K562 (cell line): ENCODE measurements around the gene ZNF655.

ENCODE experiments used
- CHCHD3 ChIP-seq: fragments of 250-450 bp; sonication (Bioruptor Pico); IDR thresholded peaks from 2 replicates; pipeline ENCODE4 v2.1.2; 2022; ENCODE audit warnings: mild to moderate bottlenecking
- EP300 ChIP-seq: IDR thresholded peaks from 2 replicates; pipeline ENCODE4 v1.6.1; 2012; ENCODE audit warnings: low read length, improper control_type of control experiment
- ETV5 ChIP-seq: sonication (generic); formaldehyde crosslinking; IDR thresholded peaks from 2 replicates; pipeline ENCODE4 v1.4.0; 2020; ENCODE audit warnings: low read depth, mild to moderate bottlenecking, missing genetic modification reagents
- HMG20B ChIP-seq: fragments of 250-450 bp; sonication (Bioruptor Pico); IDR thresholded peaks from 2 replicates; pipeline ENCODE4 v1.5.0; 2021; ENCODE audit warnings: mild to moderate bottlenecking
- HNRNPUL1 ChIP-seq: fragments of 200-400 bp; formaldehyde crosslinking; IDR thresholded peaks from 2 replicates; pipeline ENCODE4 v1.6.1; 2017; ENCODE audit warnings: low read length
- KDM4B ChIP-seq, 2 experiments: fragments of 450-650 bp in 1 of 2; sonication (generic) in 1 of 2; IDR thresholded peaks; 2 replicates each; pipeline ENCODE4 v1.6.1; 2016 to 2017; ENCODE audit warnings: borderline replicate concordance in 2 of 2, antibody characterized with exemption in 1 of 2, low read depth in 1 of 2, mild to moderate bottlenecking in 1 of 2
- RAD21 ChIP-seq, 2 experiments: fragments of 250-450 bp in 1 of 2; fragments of 450-650 bp in 1 of 2; sonication (Bioruptor Pico) in 1 of 2; formaldehyde crosslinking in 1 of 2; IDR thresholded peaks in 1 of 2; conservative IDR thresholded peaks in 1 of 2; 2 replicates each; pipeline versions ENCODE4 v1.4.0 to v1.8.0; 2020 to 2022; ENCODE audit warnings: mild to moderate bottlenecking in 2 of 2, moderate library complexity in 1 of 2
- TARDBP ChIP-seq: fragments of 450-650 bp; IDR thresholded peaks from 2 replicates; pipeline ENCODE4 v1.6.1; 2016

- TF ChIP-seq EP300: no peak
- no peak for TF ChIP-seq KDM4B (IDR thresholded peaks at IDR 0.05; ENCODE audit: borderline replicate concordance in 2 of 2, low read depth in 1 of 2)
- TF ChIP-seq HNRNPUL1: 0 out of 2 replicates have a peak, but pooled peaks have one; percentile 51
- TF ChIP-seq RAD21 (CRISPR knock-in tag; conservative IDR thresholded peaks at IDR 0.05 in 1 of 2, IDR thresholded peaks at IDR 0.05 in 1 of 2): no peak
- no peak for TF ChIP-seq ETV5 (CRISPR knock-in tag)
- TF ChIP-seq HMG20B (CRISPR knock-in tag): no peak
- no peak for TF ChIP-seq CHCHD3 (CRISPR knock-in tag)
- no peak for TF ChIP-seq TARDBP
Measured at GRCh38 chr7:99531354-99531765, 27.1 kb upstream of the ZNF655 start.
